ENCODE results near the gene UBE3A. TPM values are rescaled to one million over a fixed set of nuclear protein-coding genes. Genes with fewer than 3 reads are reported as not detected.
"Not testable (repeated sequence)": the region's sequence is repeated elsewhere in the genome, so short reads cannot be mapped to it uniquely, and the experiment has no call there.

The UBE3A gene
- total and polyA plus RNA-seq, 4 experiments from 2014 or later: 115 to 140 (median 124) TPM

GRCh38 chr15:25415707-25416106 is 23.1 kb downstream of the UBE3A start:
- ChIA-PET CTCF (ENCODE audit: partially characterized antibody) (no interaction called here), POLR2A (ENCODE audit: partially characterized antibody) (no interaction called here)
- peaks cover 55% of the 10 kb centered on the region for H3K4me1 ChIP-seq (ENCODE audit: insufficient read depth, low read length)
- H3K36me3 Mint-ChIP-seq: peaks cover 22 to 28% of the 10 kb centered on the region in 2 donors
- no peak overlapping the region for H3K4me3 ChIP-seq (ENCODE audit: low read length in 2 of 2)
- H3K9me3 Mint-ChIP-seq: peaks cover 0 to 13% (median 0%) of the 10 kb centered on the region in 8 donors
- no peak overlapping the region for H3K27ac ChIP-seq (ENCODE audit: low read depth, low read length)
- H3K36me3 ChIP-seq (ENCODE audit: insufficient read depth, low read length): no peaks in the 10 kb centered on the region
- H3K27me3 Mint-ChIP-seq: no peaks in the 10 kb centered on the region
- intact Hi-C loops (cut with micrococcal nuclease): no loop called here
- DNase-seq: no peak
- no peak overlapping the region for H3K27ac Mint-ChIP-seq
- peaks cover 55 to 90% (median 78%) of the 10 kb centered on the region in 4 donors for H3K4me1 Mint-ChIP-seq
- no peaks in the 10 kb centered on the region for H3K9me3 ChIP-seq (ENCODE audit: control insufficient read depth in 1 of 2, low read length in 2 of 2)
- H3K27me3 ChIP-seq (ENCODE audit: insufficient read depth, low read length): no peaks in the 10 kb centered on the region
- peak overlapping the region in 1 of 8 donors; percentile 5 for H3K4me3 Mint-ChIP-seq

GRCh38 chr15:25415217-25415616 is 23.6 kb downstream of the UBE3A start:
- Histone ChIP-seq H3K36me3 (ENCODE audit: insufficient read depth, low read length) (no peaks in the 10 kb centered on the region), H3K27me3 (ENCODE audit: insufficient read depth, low read length) (no peaks in the 10 kb centered on the region), H3K9me3 (ENCODE audit: control insufficient read depth in 1 of 2, low read length in 2 of 2) (no peaks in the 10 kb centered on the region), H3K27ac (ENCODE audit: low read depth, low read length) (no peak overlapping the region), H3K4me3 (ENCODE audit: low read length in 2 of 2) (no peak overlapping the region), H3K4me1 (ENCODE audit: insufficient read depth, low read length) (peaks cover 60% of the 10 kb centered on the region)
- Mint-ChIP-seq H3K4me1 (peaks cover 55 to 91% (median 77%) of the 10 kb centered on the region in 4 donors), H3K9me3 (peaks cover 0 to 13% (median 0%) of the 10 kb centered on the region in 8 donors), H3K27me3 (no peaks in the 10 kb centered on the region), H3K36me3 (peaks cover 20 to 26% of the 10 kb centered on the region in 2 donors), H3K4me3 (peak overlapping the region in 6 of 8 donors; percentile 1 to 63 (median 21)), H3K27ac (peak overlapping the region in 2 of 7 donors; percentile 17 to 59)
- DNase-seq: no peak
- POLR2A ChIA-PET (ENCODE audit: partially characterized antibody): no interaction called here
- CTCF ChIA-PET (ENCODE audit: partially characterized antibody): no interaction called here
- intact Hi-C loops (cut with micrococcal nuclease): no loop called here

- no peaks in the 10 kb centered on the region for H3K27me3 Mint-ChIP-seq
- peaks cover 0 to 4% (median 0%) of the 10 kb centered on the region in 8 donors for H3K9me3 Mint-ChIP-seq
- DNase-seq: no peak
- no peaks in the 10 kb centered on the region for H3K27me3 ChIP-seq (ENCODE audit: insufficient read depth, low read length)
- no peaks in the 10 kb centered on the region for H3K36me3 ChIP-seq (ENCODE audit: insufficient read depth, low read length)
- CTCF ChIA-PET (ENCODE audit: partially characterized antibody): interaction anchor here (1.6 kb wide), 1 partner anchor 32 kb away, joined by 4 read pairs; no protein-coding TSS in a partner anchor
- intact Hi-C loops (cut with micrococcal nuclease): no loop called here
- no peak overlapping the region for H3K4me3 ChIP-seq (ENCODE audit: low read length in 2 of 2)
- peaks cover 14 to 21% of the 10 kb centered on the region in 2 donors for H3K36me3 Mint-ChIP-seq
- POLR2A ChIA-PET (ENCODE audit: partially characterized antibody): no interaction called here
- H3K4me1 Mint-ChIP-seq: peaks cover 41 to 72% (median 56%) of the 10 kb centered on the region in 4 donors
- H3K4me1 ChIP-seq (ENCODE audit: insufficient read depth, low read length): peaks cover 37% of the 10 kb centered on the region
- no peak overlapping the region for H3K27ac ChIP-seq (ENCODE audit: low read depth, low read length)
- no peak overlapping the region for H3K4me3 Mint-ChIP-seq
- no peak overlapping the region for H3K27ac Mint-ChIP-seq
- H3K9me3 ChIP-seq (ENCODE audit: control insufficient read depth in 1 of 2, low read length in 2 of 2): no peaks in the 10 kb centered on the region
Observed at GRCh38 chr15:25410649-25411048, 28.2 kb downstream of the UBE3A start.

GRCh38 chr15:25409731-25410130 is 29.1 kb downstream of the UBE3A start:
- H3K4me3 ChIP-seq (ENCODE audit: low read length in 2 of 2); H3K27me3 ChIP-seq (ENCODE audit: insufficient read depth, low read length); H3K9me3 ChIP-seq (ENCODE audit: control insufficient read depth in 1 of 2, low read length in 2 of 2); CTCF ChIA-PET (ENCODE audit: partially characterized antibody); DNase-seq; POLR2A ChIA-PET (ENCODE audit: partially characterized antibody); H3K27me3 Mint-ChIP-seq; intact Hi-C loops (cut with micrococcal nuclease); H3K27ac ChIP-seq (ENCODE audit: low read depth, low read length); H3K9me3 Mint-ChIP-seq; H3K36me3 ChIP-seq (ENCODE audit: insufficient read depth, low read length): not testable (repeated sequence)
- Mint-ChIP-seq H3K4me1 (peaks cover 36 to 62% (median 49%) of the 10 kb centered on the region in 4 donors), H3K36me3 (peaks cover 22% of the 10 kb centered on the region in 2 donors), H3K4me3 (peak overlapping the region in 1 of 8 donors; percentile 61), H3K27ac (peak overlapping the region in 1 of 7 donors; percentile 8)
- peaks cover 30% of the 10 kb centered on the region for H3K4me1 ChIP-seq (ENCODE audit: insufficient read depth, low read length)

- no peak overlapping the region for H3K4me3 ChIP-seq (ENCODE audit: low read length in 2 of 2)
- peaks cover 0 to 4% (median 0%) of the 10 kb centered on the region in 8 donors for H3K9me3 Mint-ChIP-seq
- no peak for DNase-seq
- H3K27ac ChIP-seq (ENCODE audit: low read depth, low read length): no peak overlapping the region
- peaks cover 12% of the 10 kb centered on the region for H3K36me3 ChIP-seq (ENCODE audit: insufficient read depth, low read length)
- H3K4me3 Mint-ChIP-seq: no peak overlapping the region
- CTCF ChIA-PET (ENCODE audit: partially characterized antibody): no interaction called here
- POLR2A ChIA-PET (ENCODE audit: partially characterized antibody): no interaction called here
- peaks cover 29 to 30% of the 10 kb centered on the region in 2 donors for H3K36me3 Mint-ChIP-seq
- no peaks in the 10 kb centered on the region for H3K27me3 ChIP-seq (ENCODE audit: insufficient read depth, low read length)
- intact Hi-C loops (cut with micrococcal nuclease): no loop called here
- peaks cover 31 to 54% (median 44%) of the 10 kb centered on the region in 4 donors for H3K4me1 Mint-ChIP-seq
- no peaks in the 10 kb centered on the region for H3K9me3 ChIP-seq (ENCODE audit: control insufficient read depth in 1 of 2, low read length in 2 of 2)
- no peak overlapping the region for H3K27ac Mint-ChIP-seq
- H3K4me1 ChIP-seq (ENCODE audit: insufficient read depth, low read length): peaks cover 22% of the 10 kb centered on the region
- H3K27me3 Mint-ChIP-seq: no peaks in the 10 kb centered on the region
Observed at GRCh38 chr15:25408929-25409328, 29.9 kb downstream of the UBE3A start.

GRCh38 chr15:25408428-25408827 is 30.4 kb downstream of the UBE3A start:
- Histone ChIP-seq H3K36me3 (ENCODE audit: insufficient read depth, low read length) (peaks cover 13% of the 10 kb centered on the region), H3K27ac (ENCODE audit: low read depth, low read length) (no peak overlapping the region), H3K9me3 (ENCODE audit: control insufficient read depth in 1 of 2, low read length in 2 of 2) (no peaks in the 10 kb centered on the region), H3K4me3 (ENCODE audit: low read length in 2 of 2) (no peak overlapping the region), H3K4me1 (ENCODE audit: insufficient read depth, low read length) (peaks cover 17% of the 10 kb centered on the region), H3K27me3 (ENCODE audit: insufficient read depth, low read length) (no peaks in the 10 kb centered on the region)
- Mint-ChIP-seq H3K4me1 (peaks cover 26 to 49% (median 39%) of the 10 kb centered on the region in 4 donors), H3K36me3 (peaks cover 33 to 35% of the 10 kb centered on the region in 2 donors), H3K27ac (no peak overlapping the region), H3K9me3 (peaks cover 0 to 4% (median 0%) of the 10 kb centered on the region in 8 donors), H3K4me3 (no peak overlapping the region), H3K27me3 (no peaks in the 10 kb centered on the region)
- intact Hi-C loops (cut with micrococcal nuclease): no loop called here
- POLR2A ChIA-PET (ENCODE audit: partially characterized antibody): no interaction called here
- CTCF ChIA-PET (ENCODE audit: partially characterized antibody): no interaction called here
- DNase-seq: no peak

- Histone ChIP-seq H3K27ac (ENCODE audit: low read depth, low read length) (no peak overlapping the region), H3K27me3 (ENCODE audit: insufficient read depth, low read length) (no peaks in the 10 kb centered on the region), H3K36me3 (ENCODE audit: insufficient read depth, low read length) (peaks cover 18% of the 10 kb centered on the region), H3K4me3 (ENCODE audit: low read length in 2 of 2) (no peak overlapping the region), H3K4me1 (ENCODE audit: insufficient read depth, low read length) (peaks cover 15% of the 10 kb centered on the region), H3K9me3 (ENCODE audit: control insufficient read depth in 1 of 2, low read length in 2 of 2) (no peaks in the 10 kb centered on the region)
- Mint-ChIP-seq H3K9me3 (peaks cover 0 to 4% (median 0%) of the 10 kb centered on the region in 8 donors), H3K27ac (no peak overlapping the region), H3K4me1 (peaks cover 24 to 45% (median 36%) of the 10 kb centered on the region in 4 donors), H3K36me3 (peaks cover 38 to 40% of the 10 kb centered on the region in 2 donors), H3K4me3 (no peak overlapping the region), H3K27me3 (no peaks in the 10 kb centered on the region)
- DNase-seq: no peak
- POLR2A ChIA-PET (ENCODE audit: partially characterized antibody): no interaction called here
- intact Hi-C loops (cut with micrococcal nuclease): no loop called here
- CTCF ChIA-PET (ENCODE audit: partially characterized antibody): no interaction called here
Observed at GRCh38 chr15:25407950-25408349, 30.9 kb downstream of the UBE3A start.

All from CD4-positive, alpha-beta memory T cell (primary cell).